ENCODE results near the gene C3orf52.

Gene C3orf52

DNA sequence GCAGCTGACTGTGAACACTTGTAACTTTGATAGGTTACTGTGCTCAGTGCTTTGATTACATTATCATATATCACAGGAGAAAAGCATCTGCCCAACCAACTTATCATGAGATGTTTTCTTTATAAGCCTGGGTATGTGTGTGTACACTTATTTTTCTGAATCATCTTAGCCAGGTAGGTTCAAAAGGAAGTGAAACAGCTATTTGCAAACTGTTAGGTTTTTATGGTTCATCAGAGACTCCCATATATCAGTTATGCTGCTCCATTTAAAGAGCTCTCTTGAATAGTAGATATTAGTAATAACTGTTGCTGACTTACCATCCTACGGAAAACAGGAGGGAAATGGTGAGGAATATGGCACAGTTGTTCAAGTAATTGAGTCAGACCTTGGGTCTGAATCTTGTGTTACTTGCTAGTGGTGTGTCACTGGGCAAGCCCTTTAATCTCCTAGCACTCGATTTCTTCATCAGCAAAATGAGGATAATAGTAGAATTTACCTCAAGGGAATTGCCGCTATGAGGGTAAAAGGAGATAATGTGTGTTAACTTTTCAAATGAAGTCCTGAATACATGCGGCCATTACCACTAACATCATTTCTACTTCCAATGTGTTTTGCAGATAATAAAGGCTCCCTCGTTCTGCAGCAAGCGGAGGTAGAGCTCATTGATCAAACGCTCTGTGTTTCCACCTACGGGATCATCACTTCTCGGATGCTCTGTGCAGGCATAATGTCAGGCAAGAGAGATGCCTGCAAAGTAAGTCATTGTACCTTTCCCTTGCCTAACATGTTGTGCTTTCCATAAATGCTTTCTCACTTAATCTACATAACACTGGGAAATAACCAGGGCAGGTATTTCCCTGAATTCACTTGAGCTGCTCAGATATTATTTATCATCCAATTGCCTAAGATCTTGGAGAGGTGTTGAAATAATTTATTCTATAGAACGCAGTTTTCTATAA, 7.8 kb upstream of the C3orf52 start:
- no peak for DNase-seq (ENCODE audit: low read depth)
- no peak overlapping the region for H3K4me3 ChIP-seq (ENCODE audit: low read depth, low read length)
- no peak for TF ChIP-seq POLR2A (IDR thresholded peaks at IDR 0.05; ENCODE audit: extremely low read depth, insufficient read length)
- TF ChIP-seq MYC (IDR thresholded peaks at IDR 0.05; ENCODE audit: low read depth, low read length): no peak
- TF ChIP-seq, protein P1, sequence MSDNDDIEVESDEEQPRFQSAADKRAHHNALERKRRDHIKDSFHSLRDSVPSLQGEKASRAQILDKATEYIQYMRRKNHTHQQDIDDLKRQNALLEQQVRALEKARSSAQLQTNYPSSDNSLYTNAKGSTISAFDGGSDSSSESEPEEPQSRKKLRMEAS (IDR thresholded peaks at IDR 0.05; ENCODE audit: low read depth, low read length): no peak
- TF ChIP-seq, protein P2, sequence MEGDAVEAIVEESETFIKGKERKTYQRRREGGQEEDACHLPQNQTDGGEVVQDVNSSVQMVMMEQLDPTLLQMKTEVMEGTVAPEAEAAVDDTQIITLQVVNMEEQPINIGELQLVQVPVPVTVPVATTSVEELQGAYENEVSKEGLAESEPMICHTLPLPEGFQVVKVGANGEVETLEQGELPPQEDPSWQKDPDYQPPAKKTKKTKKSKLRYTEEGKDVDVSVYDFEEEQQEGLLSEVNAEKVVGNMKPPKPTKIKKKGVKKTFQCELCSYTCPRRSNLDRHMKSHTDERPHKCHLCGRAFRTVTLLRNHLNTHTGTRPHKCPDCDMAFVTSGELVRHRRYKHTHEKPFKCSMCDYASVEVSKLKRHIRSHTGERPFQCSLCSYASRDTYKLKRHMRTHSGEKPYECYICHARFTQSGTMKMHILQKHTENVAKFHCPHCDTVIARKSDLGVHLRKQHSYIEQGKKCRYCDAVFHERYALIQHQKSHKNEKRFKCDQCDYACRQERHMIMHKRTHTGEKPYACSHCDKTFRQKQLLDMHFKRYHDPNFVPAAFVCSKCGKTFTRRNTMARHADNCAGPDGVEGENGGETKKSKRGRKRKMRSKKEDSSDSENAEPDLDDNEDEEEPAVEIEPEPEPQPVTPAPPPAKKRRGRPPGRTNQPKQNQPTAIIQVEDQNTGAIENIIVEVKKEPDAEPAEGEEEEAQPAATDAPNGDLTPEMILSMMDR (IDR thresholded peaks at IDR 0.05; ENCODE audit: low read depth, low read length): no peak

DNA sequence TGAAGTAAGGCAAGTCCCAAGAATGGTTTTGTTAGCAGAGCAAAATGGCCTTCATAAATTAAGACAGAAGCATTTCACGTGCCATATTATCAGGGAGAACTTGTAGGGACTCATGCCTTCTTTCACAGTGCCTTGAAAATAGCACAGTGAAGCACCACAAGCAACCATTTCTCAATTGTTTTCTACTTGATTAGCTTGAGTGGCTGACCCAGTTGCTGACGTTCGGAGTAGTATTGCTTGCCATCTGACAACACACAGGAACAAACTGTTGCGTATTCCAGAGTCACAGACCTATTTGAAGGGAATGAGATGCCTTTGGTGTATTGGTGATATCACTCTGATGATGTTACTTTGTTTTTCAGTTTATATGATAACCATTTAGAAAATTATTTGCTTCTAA, 3.0 kb upstream of the C3orf52 start:
- TF ChIP-seq, protein P2 (IDR thresholded peaks at IDR 0.05; ENCODE audit: low read depth, low read length): no peak
- TF ChIP-seq, protein P1 (IDR thresholded peaks at IDR 0.05; ENCODE audit: low read depth, low read length): no peak
- TF ChIP-seq POLR2A (IDR thresholded peaks at IDR 0.05; ENCODE audit: extremely low read depth, insufficient read length) (no peak), MYC (IDR thresholded peaks at IDR 0.05; ENCODE audit: low read depth, low read length) (no peak)
- H3K4me3 ChIP-seq (ENCODE audit: low read depth, low read length): no peak overlapping the region
- no peak for DNase-seq (ENCODE audit: low read depth)

DNA sequence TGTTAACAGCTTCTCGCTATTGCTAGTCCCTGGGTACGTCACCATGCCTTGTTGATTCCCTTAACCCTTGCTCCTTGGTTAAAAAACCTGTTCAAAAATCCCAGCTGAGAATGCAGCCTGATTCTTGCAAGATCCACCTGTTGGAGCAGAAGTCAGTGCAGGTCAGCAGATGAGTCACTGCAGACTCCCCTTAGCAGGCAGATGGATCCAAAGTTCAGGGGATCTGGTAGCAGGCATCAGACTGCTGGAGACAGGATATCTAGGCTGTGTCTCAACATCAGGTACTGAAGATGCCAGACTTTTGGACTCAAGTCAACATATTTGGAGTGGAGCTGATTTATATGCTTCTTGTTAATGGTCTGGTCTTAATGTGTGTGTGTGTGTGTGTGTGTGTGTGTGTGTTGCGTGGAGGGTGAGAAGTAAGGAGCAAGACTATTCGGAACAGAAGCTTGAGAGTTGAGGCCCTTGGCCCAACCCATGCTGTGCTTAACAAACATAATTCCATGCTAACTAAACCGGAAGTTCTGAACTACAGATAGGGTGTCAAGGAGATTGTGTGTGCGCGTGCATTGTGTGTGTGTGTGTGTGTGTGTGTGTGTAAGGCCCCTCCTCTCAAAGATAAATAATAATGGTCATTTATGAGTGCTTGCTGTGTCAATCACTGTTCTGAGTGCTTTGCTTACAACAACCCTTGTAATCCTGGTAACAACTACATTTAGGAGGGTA, 1.0 kb upstream of the C3orf52 start:
- DNase-seq (ENCODE audit: low read depth): no peak
- TF ChIP-seq, protein P2 (IDR thresholded peaks at IDR 0.05; ENCODE audit: low read depth, low read length): no peak
- no peak for TF ChIP-seq POLR2A (IDR thresholded peaks at IDR 0.05; ENCODE audit: extremely low read depth, insufficient read length)
- TF ChIP-seq MYC (IDR thresholded peaks at IDR 0.05; ENCODE audit: low read depth, low read length): no peak
- H3K4me3 ChIP-seq (ENCODE audit: low read depth, low read length): no peak overlapping the region

DNA sequence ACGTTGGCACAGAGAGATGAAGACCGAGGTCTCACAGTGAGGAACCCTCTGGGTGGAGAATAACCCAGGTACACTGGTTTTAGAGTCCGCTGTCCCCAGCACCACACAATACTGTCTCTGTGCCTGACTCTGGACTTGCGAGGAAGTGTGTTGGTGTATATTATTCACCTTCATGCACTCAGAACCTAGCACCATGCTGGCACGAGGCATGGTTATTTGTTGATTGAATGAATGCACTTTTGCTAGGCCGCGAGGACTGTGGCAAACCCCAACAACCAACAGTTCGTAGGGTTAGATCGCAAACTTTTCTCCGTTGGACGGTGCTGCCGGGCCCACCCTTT, 484 bp upstream of the C3orf52 start:
- DNase-seq (ENCODE audit: low read depth): no peak
- H3K4me3 ChIP-seq (ENCODE audit: low read depth, low read length): no peak overlapping the region
- TF ChIP-seq, protein P1 (IDR thresholded peaks at IDR 0.05; ENCODE audit: low read depth, low read length): no peak
- TF ChIP-seq, protein P2 (IDR thresholded peaks at IDR 0.05; ENCODE audit: low read depth, low read length): no peak
- TF ChIP-seq MYC (IDR thresholded peaks at IDR 0.05; ENCODE audit: low read depth, low read length) (no peak), POLR2A (IDR thresholded peaks at IDR 0.05; ENCODE audit: extremely low read depth, insufficient read length) (no peak)

DNA sequence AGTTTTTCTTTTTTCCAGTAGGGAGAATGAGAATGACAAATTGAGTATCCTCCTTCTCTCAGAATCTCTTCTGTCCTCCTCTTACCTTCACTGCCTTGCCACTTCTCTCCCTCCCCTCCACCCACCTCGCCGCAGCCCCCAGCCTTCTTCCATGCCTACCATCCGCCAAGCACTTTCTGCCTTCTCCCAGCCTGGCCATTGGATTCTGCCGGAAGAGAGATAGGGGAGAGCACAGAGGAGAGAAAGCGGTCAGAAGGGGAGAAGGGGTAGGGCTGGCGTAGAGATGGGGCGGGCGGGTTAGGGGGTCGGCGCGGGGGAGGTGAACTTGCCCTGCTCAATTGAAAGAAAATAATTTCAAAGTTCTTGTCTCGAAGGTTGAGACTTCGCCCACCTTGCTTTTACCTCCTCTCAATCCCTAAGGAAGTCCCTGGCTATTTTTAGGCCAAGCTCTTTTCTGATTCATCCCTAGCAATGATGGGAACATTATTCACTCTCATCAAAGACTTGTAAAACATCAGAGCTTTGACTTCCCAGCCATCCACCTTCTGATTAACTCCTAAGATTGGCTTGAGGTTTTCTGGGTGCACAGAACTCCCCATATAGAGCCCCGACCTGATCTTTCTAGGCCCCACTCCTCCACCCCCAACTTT, 811 bp downstream of the C3orf52 start:
- no peak for DNase-seq (ENCODE audit: low read depth)
- TF ChIP-seq POLR2A (IDR thresholded peaks at IDR 0.05; ENCODE audit: extremely low read depth, insufficient read length) (no peak), MYC (IDR thresholded peaks at IDR 0.05; ENCODE audit: low read depth, low read length) (no peak)
- TF ChIP-seq, protein P1 (IDR thresholded peaks at IDR 0.05; ENCODE audit: low read depth, low read length): no peak
- TF ChIP-seq, protein P2 (IDR thresholded peaks at IDR 0.05; ENCODE audit: low read depth, low read length): no peak
- H3K4me3 ChIP-seq (ENCODE audit: low read depth, low read length): no peak overlapping the region

All from NB4 (cell line).